HG02642 (cell line): ENCODE results near the gene SIN3A.
"Not testable (repeated sequence)": the region's sequence is repeated elsewhere in the genome, so short reads cannot be mapped to it uniquely, and the experiment has no call there.

Experiments
- ATAC-seq: cut with Tn5 transposase; IDR thresholded peaks from one replicate; pipeline ENCODE4 v1.9.1; 2021; ENCODE audit warnings: mild to moderate bottlenecking; ENCODE audit not compliant: unreplicated experiment, poor library complexity

The SIN3A gene

DNA sequence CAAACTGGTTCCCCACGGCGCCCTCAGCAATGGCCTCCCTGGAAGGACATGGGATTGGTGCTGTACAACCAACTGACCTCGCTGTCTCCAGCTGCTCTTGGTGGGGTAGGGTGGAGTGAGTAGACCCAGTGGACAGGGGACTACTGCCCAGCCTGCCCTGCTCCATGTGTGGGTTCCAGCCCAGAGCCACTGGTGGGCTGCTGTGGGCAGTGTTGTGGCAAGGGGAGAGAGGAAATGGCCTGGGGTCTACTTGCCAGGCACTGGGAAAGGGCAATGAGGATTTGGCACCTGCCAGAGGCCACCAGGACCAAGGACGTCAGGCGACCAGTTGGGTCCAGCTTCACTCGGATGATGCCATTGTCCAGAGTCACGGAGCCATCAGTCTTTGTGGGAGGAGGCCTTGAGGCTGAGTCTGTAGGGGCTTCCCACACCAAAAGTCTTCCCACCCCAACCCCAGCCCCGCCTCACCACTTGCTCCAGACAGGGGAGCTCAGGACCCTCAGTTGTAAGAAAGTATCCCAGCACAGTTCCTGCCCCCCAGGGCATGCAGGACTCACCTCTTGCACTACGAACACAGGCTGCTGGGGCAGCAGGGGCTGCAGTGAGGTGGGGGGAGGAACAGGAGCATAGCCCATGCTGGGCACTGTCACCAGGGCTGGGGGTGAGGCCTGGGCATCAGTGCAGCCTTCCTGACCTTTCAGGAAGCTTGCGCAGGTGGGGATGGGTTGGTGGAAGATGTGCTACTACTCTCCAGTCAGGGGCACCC, 92.5 kb downstream of the SIN3A start:
- ATAC-seq: no peak

- ATAC-seq: no peak
Observed at GRCh38 chr15:75357976-75358673, 93.4 kb downstream of the SIN3A start.

GRCh38 chr15:75356517-75356916, 95.0 kb downstream of the SIN3A start:
- no peak for ATAC-seq

DNA sequence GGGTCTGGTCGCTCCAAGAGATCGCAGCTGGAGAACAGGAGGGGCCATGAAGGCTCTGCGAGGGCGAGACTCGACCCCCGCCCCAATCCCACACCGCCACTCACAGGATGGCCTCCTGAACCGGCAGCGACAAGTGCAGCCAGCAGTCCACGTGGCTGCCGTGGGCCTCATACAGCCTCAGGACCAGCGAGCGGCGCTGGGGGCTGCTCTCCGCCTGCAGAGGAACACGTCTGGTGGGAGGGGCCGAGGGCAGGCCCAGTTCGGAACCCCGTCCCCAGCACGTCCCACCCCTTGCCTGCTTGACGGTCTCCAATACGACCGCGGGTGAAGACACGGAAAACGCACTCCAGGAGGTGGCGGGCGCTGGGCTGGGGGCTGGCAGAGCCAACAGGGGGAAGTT, 95.5 kb downstream of the SIN3A start:
- no peak for ATAC-seq

DNA sequence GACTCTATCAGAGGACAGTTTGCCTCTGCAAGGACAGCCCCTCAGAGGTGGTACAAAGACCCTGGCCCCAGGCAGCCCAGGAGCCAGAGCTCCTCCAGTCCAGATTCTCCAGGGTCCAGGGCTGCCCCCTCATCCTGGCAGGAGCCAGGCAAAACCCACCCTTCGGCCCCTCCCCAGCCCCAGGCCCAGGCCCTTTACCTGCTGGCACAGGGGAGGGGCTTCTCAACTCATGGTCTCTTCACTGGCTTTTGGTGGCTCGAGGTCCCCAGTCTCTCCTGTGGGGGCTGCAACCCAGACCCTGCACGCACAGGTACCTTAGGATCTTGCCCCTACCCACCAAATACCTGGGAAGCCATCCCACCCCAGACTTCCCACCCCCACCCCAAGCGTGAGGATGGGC, 96.1 kb downstream of the SIN3A start:
- no peak for ATAC-seq

DNA sequence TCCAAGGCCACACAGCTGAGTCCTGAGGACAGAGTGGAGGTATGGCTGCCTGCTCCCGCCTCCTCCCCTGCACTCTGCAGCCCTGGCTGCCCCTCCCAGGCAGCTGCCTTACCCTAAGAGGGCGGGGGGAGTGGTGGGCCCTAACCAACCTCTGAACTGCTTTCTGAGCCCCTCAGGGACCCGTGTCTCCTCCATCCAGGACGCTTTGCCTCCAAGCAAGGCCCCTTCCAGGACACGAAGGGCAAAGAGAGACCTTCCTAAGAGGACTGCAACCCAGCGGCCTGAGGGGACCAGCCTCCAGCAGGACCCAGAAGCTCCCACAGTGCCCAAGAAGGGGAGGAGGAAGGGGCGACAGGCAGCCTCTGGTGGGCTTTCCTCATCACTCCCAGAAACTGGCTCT, 97.0 kb downstream of the SIN3A start:
- no peak for ATAC-seq

GRCh38 chr15:75353604-75354003, 97.9 kb downstream of the SIN3A start:
- no peak for ATAC-seq

DNA sequence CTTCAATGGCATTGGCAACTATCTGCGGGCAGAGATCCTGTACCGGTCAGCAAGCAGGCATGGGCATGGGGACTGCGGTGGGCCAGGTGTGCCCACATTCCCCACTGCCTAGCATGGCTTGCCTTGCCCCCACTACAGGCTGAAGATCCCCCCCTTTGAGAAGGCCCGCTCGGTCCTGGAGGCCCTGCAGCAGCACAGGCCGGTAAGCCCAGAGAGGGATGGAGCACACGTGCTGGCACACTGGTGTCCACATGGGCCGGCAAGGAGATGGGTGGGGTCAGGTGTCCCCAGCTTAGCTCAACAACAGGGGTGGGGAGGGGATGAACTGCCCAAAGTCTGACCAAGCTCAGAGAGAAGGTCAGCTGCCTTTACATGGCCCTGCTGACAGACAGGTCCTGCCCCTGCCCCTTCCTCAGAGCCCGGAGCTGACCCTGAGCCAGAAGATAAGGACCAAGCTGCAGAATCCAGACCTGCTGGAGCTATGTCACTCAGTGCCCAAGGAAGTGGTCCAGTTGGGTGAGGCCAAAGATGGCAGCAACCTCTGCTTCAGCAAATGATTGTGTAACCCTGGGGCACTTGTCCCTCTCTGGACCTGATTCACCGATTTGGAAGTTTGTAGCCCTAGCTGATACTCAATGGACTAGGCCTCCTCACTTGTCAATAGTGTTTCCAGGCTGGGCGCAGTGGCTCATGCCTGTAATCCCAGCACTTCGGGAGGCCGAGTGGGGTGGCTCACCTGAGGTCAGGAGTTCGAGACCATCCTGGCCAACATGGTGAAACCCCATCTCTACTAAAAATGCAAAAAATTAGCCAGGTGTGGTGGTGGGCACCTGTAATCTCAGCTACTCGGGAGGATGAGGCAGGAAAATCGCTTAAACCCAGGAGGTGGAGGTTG, 99.1 kb downstream of the SIN3A start:
- no peak for ATAC-seq

DNA sequence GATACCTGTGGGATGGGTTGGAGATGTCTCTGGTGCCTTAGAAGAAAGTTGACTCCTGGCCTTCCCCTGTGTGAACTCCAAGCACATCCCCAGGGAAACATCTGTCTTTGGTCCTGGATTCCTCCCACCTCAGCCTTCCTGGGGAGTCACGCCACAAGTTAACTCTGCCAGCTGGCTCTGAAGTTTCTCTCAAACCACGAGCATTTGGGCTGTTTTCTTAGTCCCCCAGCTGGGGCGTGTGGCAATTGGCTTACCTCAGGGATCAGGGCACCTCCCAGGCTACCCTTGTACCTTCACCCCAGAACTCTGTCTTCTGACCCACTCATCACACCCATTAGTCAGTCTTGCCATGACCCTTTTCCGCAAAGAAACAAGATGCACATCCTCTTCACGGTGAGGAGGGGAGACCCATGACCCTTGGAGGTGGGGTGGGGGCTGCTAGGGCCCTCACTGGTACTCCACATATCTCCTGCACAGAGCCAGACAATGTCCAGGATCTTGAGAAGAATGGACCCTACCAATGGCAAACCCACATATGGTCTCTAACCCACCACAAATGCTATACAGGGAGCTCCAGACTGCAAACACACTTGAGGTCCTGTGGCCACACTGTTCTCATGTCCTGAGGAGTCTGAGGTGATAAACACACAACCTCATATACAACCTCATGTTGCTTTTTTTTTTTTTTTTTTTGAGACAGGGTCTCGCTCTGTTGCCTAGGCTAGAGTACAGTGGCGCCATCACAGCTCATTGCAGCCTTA, 100.7 kb downstream of the SIN3A start:
- no peak for ATAC-seq

DNA sequence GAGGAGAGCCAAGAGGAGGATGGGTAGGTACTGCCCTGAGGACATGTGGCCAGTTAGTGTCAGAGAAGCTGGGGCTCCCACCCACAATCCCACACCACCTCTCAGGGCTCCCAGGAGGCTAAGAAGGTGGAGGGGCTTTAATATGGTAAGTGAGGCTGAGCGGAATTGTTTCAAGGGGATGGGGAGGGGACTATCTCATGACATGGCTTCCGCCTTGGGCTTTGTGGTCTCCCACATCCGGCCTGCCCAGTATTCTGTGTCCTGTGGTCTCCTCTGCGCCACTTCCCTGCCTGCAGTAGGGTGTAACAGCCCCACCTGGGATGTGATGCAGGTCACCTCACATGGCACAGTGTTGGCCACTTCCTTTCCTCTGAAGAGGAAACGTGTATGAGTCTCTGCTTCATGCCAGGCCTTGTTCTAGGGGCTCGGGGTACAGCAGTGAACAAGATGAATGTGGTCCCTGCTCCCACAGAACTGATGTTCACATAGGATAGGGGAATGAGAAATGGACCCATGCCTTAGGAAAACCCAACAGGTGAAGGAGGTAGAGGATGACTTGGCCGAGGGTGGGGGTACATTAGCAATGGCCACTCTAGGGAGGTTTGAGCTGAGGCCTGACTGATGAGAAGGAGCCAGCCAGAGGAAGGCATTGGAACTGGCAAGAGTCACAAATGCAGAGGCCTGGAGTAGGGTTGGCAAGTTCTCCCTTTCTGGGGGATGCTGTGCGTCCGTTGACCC, 101.5 kb downstream of the SIN3A start:
- no peak for ATAC-seq

DNA sequence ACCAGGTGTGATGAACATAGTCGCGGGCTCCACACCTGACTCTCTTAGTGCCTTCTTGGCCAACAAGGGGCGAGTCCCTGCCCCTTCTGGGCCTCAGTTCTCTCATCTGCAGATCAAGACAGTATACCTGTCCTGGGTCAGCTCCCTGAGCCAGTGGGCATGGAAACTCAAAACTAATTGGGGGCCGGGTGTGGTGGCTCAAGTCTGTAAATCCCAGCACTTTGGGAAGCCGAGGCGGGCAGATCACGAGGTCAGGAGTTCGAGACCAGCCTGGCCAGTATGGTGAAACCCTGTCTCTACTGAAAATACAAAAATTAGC, 102.2 kb downstream of the SIN3A start:
- ATAC-seq: not testable (repeated sequence)

- ATAC-seq: no peak
Observed at GRCh38 chr15:75348562-75349350, 102.7 kb downstream of the SIN3A start.

GRCh38 chr15:75348034-75348561, 103.4 kb downstream of the SIN3A start:
- peak; percentile 13 for ATAC-seq

DNA sequence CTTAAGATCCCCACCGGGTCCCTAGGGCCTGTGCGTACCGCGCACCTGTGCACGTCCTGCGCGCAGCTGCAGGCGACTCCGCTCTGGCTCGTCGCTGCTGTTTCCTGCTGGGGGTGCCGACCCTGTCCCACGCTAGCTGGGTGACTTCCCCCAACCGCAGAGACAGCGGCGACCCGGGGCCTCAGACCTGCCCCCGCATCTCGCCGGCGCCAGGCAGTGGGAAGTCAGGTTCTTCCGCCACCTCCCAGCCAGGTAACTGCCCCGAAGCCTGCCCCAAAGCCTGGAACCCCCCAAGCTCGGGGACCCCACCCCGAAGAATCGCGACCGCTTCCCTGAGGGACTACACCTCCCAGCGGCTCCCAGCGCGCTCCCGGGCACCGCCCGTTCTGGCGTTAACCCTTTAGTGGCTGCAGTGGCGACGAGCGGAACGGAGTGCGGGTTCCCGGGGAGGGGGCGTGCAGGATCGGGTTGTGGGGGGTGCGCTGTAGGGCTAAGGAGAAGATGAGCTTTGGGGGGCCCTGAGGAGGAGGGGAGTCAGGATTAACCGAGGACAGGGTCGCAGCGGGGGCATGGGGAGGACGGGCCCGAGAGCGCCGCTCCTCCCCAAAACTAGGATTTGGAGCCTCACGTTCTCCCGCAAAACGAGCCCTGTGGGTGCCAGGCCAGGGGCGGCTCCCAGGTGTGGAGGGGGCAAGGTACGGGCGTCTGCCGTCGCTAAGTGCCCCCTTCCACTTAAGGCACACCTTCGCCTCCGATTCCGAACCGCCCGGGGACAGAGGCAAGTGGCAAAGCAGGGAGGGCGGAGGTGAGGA, 104.1 kb downstream of the SIN3A start:
- ATAC-seq: peak; percentile 65

- ATAC-seq: no peak
Observed at GRCh38 chr15:75346796-75347221, 104.7 kb downstream of the SIN3A start, which contains the start of gene NEIL1. NEIL1 (plus strand) TSS chr15:75347039; CDS start chr15:75348906, 1,867 bp downstream.

DNA sequence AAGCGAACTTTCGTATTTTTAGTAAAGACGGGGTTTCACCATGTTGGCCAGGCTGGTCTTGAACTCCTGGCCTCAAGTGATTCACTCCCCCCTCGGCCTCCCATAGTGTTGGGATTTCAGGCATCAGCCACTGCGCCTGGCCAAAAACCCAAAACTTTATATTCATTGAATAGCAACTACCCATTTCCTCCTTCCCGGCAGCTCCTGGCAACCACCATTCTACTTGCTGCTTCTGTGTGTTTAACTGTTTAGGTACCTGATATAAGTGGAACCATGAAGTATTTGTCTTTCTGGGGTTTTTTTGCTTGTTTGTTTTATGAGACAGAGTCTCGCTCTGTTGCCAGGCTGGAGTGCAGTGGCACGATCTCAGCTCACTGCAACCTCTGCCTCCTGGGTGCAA, 107.5 kb downstream of the SIN3A start:
- ATAC-seq: not testable (repeated sequence)

GRCh38 chr15:75342221-75342620, 109.3 kb downstream of the SIN3A start:
- ATAC-seq: no peak
